Fibroblast of lung (primary cell): ENCODE data around the gene CTBP2. TPM values are rescaled to one million over a fixed set of nuclear protein-coding genes. Genes with fewer than 3 reads are reported as not detected.

Experiments used
- DNase-seq, 2 donors: peaks; one replicate each; pipeline versions ENCODE4 v3.0.0 to v3.0.0-alpha.2; 2010; ENCODE audit warnings: low read depth in 2 of 2
- H2AFZ ChIP-seq: 2 replicates; pipeline ENCODE4 v1.5.1; 2012; ENCODE audit warnings: low read length, control low read depth, inconsistent platforms
- H3K27ac ChIP-seq: 2 replicates; pipeline ENCODE4 v1.5.1; 2011; ENCODE audit warnings: low read length, control low read depth; ENCODE audit not compliant: insufficient read depth
- H3K27me3 ChIP-seq: 2 replicates; pipeline ENCODE4 v1.5.1; 2011; ENCODE audit warnings: mild to moderate bottlenecking, low read length; ENCODE audit not compliant: control insufficient read depth, insufficient read depth
- H3K36me3 ChIP-seq: 2 replicates; pipeline ENCODE4 v1.5.1; 2011; ENCODE audit warnings: low read length; ENCODE audit not compliant: control insufficient read depth, insufficient read depth
- H3K4me1 ChIP-seq: 2 replicates; pipeline ENCODE4 v1.5.1; 2011; ENCODE audit warnings: low read length; ENCODE audit not compliant: control insufficient read depth, insufficient read depth; ENCODE audit errors: extremely low read depth
- H3K4me2 ChIP-seq: 2 replicates; pipeline ENCODE4 v1.5.1; 2011; ENCODE audit warnings: low read length, control low read depth; ENCODE audit not compliant: insufficient read depth; ENCODE audit errors: extremely low read depth
- H3K4me3 ChIP-seq, 4 experiments: fragments of 200-600 bp in 1 of 4; sonication (generic) in 1 of 4; replicated peaks in 1 of 4; 2 replicates each; pipeline ENCODE4 v1.5.1; 2011 to 2016; ENCODE audit warnings: low read length in 4 of 4, low read depth in 3 of 4, mild to moderate bottlenecking in 3 of 4, control low read depth in 2 of 4, inconsistent platforms in 1 of 4, mixed read lengths in 1 of 4; ENCODE audit not compliant: insufficient read depth in 1 of 4; ENCODE audit errors: control extremely low read depth in 1 of 4
- H3K79me2 ChIP-seq: 2 replicates; pipeline ENCODE4 v1.5.1; 2012; ENCODE audit warnings: mild to moderate bottlenecking, low read length, inconsistent platforms; ENCODE audit not compliant: control insufficient read depth, insufficient read depth
- H3K9ac ChIP-seq: 2 replicates; pipeline ENCODE4 v1.5.1; 2011; ENCODE audit warnings: mild to moderate bottlenecking, low read length, control low read depth; ENCODE audit not compliant: insufficient read depth
- H3K9me3 ChIP-seq: 2 replicates; pipeline ENCODE4 v1.5.1; 2012; ENCODE audit warnings: low read depth, low read length; ENCODE audit not compliant: control insufficient read depth, insufficient read depth
- H4K20me1 ChIP-seq: 2 replicates; pipeline ENCODE4 v1.5.1; 2011; ENCODE audit warnings: low read length; ENCODE audit not compliant: control insufficient read depth, insufficient read depth; ENCODE audit errors: extremely low read depth
- EZH2 ChIP-seq: IDR thresholded peaks from 2 replicates; pipeline ENCODE4 v1.5.1; 2012; ENCODE audit warnings: low read length, control low read depth, mild to moderate bottlenecking; ENCODE audit errors: missing control alignments
- polyA plus RNA-seq, 2 donors: library from polyadenylated mRNA; depleted of rRNA in 1 of 2; stranded (reverse) in 1 of 2; unstranded in 1 of 2; fragments of >200 nt; gene quantifications; 2 replicates each; pipeline ENCODE4 v1.2.1, GENCODE V29; 2011 to 2012; ENCODE audit warnings: missing spikeins in 1 of 2
- total RNA-seq: library from RNA; depleted of rRNA; stranded (reverse); fragments of >200 nt; gene quantifications from 2 replicates; pipeline ENCODE4 v1.2.1, GENCODE V29; 2014
- TF ChIP-seq, protein P1 (sequence below), 2 donors: IDR thresholded peaks in 1 of 2; conservative IDR thresholded peaks in 1 of 2; 1 replicate in 1 of 2; 2 replicates in 1 of 2; pipeline ENCODE4 v1.5.1; 2011 to 2012; ENCODE audit warnings: low read length in 2 of 2, control low read depth in 1 of 2, inconsistent platforms in 1 of 2, low read depth in 1 of 2, mild to moderate bottlenecking in 1 of 2

The CTBP2 gene
- total and polyA plus RNA-seq, 2 donors (not counting 1 experiment from before 2014, with no cell fraction given) = 72.1 to 73.3 TPM

DNA sequence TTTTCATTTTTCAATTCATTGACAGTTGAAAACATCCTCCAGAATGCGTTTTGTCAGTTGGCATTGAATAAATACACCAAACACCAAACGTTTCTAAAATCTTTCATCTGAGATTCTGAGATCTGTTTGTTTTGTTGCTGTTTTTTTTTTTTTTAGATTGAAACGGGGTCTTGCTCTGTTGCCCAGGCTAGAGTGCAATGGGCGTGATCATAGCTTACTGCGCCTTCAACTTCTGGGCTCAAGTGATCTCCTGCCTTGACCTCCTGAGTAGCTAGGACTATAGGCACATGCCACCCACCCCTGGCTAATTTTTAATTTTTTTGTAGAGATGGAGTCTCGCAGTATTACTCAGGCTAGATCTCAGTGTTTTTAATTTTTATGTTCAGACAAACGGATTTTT is 187.7 kb downstream of the CTBP2 start:
- peaks cover 6% of the 10 kb centered on the region for H3K4me1 ChIP-seq
- TF ChIP-seq EZH2 = no peak
- TF ChIP-seq, protein P1, sequence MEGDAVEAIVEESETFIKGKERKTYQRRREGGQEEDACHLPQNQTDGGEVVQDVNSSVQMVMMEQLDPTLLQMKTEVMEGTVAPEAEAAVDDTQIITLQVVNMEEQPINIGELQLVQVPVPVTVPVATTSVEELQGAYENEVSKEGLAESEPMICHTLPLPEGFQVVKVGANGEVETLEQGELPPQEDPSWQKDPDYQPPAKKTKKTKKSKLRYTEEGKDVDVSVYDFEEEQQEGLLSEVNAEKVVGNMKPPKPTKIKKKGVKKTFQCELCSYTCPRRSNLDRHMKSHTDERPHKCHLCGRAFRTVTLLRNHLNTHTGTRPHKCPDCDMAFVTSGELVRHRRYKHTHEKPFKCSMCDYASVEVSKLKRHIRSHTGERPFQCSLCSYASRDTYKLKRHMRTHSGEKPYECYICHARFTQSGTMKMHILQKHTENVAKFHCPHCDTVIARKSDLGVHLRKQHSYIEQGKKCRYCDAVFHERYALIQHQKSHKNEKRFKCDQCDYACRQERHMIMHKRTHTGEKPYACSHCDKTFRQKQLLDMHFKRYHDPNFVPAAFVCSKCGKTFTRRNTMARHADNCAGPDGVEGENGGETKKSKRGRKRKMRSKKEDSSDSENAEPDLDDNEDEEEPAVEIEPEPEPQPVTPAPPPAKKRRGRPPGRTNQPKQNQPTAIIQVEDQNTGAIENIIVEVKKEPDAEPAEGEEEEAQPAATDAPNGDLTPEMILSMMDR (conservative IDR thresholded peaks at IDR 0.05 in 1 of 2, IDR thresholded peaks at IDR 0.05 in 1 of 2; ENCODE audit: low read depth in 1 of 2, low read length in 2 of 2) = no peak
- H3K4me2 ChIP-seq = no peak overlapping the region
- DNase-seq = no peak
- no peak overlapping the region for H3K27ac ChIP-seq
- H3K36me3 ChIP-seq = peaks cover 6% of the 10 kb centered on the region
- no peak overlapping the region for H3K9ac ChIP-seq
- H2AFZ ChIP-seq = no peak overlapping the region
- H3K4me3 ChIP-seq = no peak overlapping the region
- no peaks in the 10 kb centered on the region for H3K27me3 ChIP-seq
- no peaks in the 10 kb centered on the region for H4K20me1 ChIP-seq
- peaks cover 18% of the 10 kb centered on the region for H3K79me2 ChIP-seq
- no peaks in the 10 kb centered on the region for H3K9me3 ChIP-seq

DNA sequence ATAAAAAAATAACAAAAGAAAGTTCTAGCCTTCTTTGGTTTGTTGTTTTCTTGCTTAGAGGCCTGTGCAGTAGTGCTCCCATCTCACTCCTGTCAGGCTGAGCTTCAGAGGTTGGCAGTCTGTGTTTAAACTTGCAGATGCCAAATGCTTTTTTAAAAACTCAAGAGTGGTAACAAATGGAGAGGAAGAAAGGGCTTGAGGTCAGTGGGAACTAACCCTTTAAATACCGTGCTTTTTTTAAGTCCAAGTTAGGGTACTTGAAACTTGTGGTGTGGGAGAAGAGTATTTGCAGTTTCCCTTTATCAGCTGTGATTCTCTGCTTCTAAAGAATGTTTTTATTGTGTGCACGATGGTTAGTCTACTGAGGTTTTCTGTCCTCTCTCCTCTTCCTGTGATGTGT is 189.1 kb downstream of the CTBP2 start:
- Histone ChIP-seq H3K4me2 (no peak overlapping the region), H3K4me1 (peaks cover 6% of the 10 kb centered on the region), H3K27ac (peak overlapping the region; percentile 2), H4K20me1 (no peaks in the 10 kb centered on the region), H3K79me2 (peaks cover 28% of the 10 kb centered on the region), H3K27me3 (no peaks in the 10 kb centered on the region), H2AFZ (no peak overlapping the region), H3K9me3 (no peaks in the 10 kb centered on the region), H3K4me3 (no peak overlapping the region), H3K36me3 (peaks cover 12% of the 10 kb centered on the region), H3K9ac (no peak overlapping the region)
- peak in 1 of 2 donors; percentile 28 for DNase-seq
- no peak for TF ChIP-seq EZH2
- TF ChIP-seq, protein P1 (conservative IDR thresholded peaks at IDR 0.05 in 1 of 2, IDR thresholded peaks at IDR 0.05 in 1 of 2; ENCODE audit: low read depth in 1 of 2, low read length in 2 of 2) = no peak

DNA sequence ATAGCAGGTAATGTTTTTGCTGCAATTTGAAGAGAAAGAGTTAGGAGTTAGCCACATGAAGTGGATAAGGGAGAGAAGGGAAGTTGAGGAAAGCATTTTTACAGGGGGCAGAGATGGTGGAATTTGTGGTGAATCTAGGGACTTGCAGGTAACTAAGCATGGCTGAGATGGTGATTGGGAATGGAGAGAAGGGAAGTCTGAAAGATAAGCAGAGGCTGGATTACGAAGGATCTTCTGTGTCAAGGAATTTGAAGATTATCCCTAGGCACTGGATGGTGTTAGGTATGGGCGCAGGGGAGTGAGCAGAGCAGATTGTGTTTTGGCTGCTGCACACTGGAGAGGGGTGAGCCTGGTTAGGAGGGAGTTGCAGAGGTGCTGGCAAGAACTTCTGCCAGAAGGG is 193.1 kb downstream of the CTBP2 start:
- H4K20me1 ChIP-seq = no peaks in the 10 kb centered on the region
- no peak for DNase-seq
- peaks cover 8% of the 10 kb centered on the region for H3K36me3 ChIP-seq

More for the DNA sequence above, 193.1 kb downstream of the CTBP2 start:
- peaks cover 44% of the 10 kb centered on the region for H3K79me2 ChIP-seq
- no peak overlapping the region for H3K9ac ChIP-seq
- H2AFZ ChIP-seq = no peak overlapping the region
- H3K4me3 ChIP-seq = no peak overlapping the region
- no peaks in the 10 kb centered on the region for H3K27me3 ChIP-seq
- TF ChIP-seq, protein P1 (conservative IDR thresholded peaks at IDR 0.05 in 1 of 2, IDR thresholded peaks at IDR 0.05 in 1 of 2; ENCODE audit: low read depth in 1 of 2, low read length in 2 of 2) = no peak
- no peak for TF ChIP-seq EZH2
- H3K9me3 ChIP-seq = no peaks in the 10 kb centered on the region
- no peak overlapping the region for H3K27ac ChIP-seq
- peaks cover 10% of the 10 kb centered on the region for H3K4me1 ChIP-seq
- no peak overlapping the region for H3K4me2 ChIP-seq
